Melanocyte of skin (primary cell): Measurements from ENCODE around the gene OR52L1. TPM values are rescaled to one million over a fixed set of nuclear protein-coding genes. Genes with fewer than 3 reads are reported as not detected.

Source experiments
- small RNA-seq, 2 donors: library from RNA; depleted of rRNA; stranded (forward); fragments of <200 nt; gene quantifications; one replicate each; pipeline ENCODE3, GENCODE V24; 2012
- total RNA-seq, 2 donors: library from RNA; depleted of rRNA; stranded (reverse); fragments of >200 nt; gene quantifications; 2 replicates each; pipeline ENCODE4 v1.2.3, GENCODE V29; 2012

Gene OR52L1
- not detected for total RNA-seq

GRCh38 chr11:5986885-5987284 is at the start of gene OR52L1:
TSS of gene OR52L1 (minus strand) at chr11:5986985. CDS start at chr11:5986930, 55 bp downstream.

GRCh38 chr11:6030708-6031405 is 44.1 kb upstream of the OR52L1 start, which contains the start of gene OR56A1:
TSS of gene OR56A1 (minus strand) at chr11:6030758. CDS start at chr11:6027692, 3,066 bp downstream.

GRCh38 chr11:6006846-6007245 is 20.1 kb upstream of the OR52L1 start, which contains the start of gene OR56A4:
TSS of gene OR56A4 (minus strand) at chr11:6006946. CDS start at chr11:6002992, 3,954 bp downstream.

GRCh38 chr11:5968394-5968793 is 18.4 kb downstream of the OR52L1 start, which contains the start of gene OR56A5:
TSS of gene OR56A5 (minus strand) at chr11:5968494. CDS start at chr11:5968494, 0 bp downstream.

GRCh38 chr11:5941951-5942350 is 44.8 kb downstream of the OR52L1 start, which contains the start of gene OR56A3:
TSS of gene OR56A3 (plus strand) at chr11:5942251. CDS start at chr11:5947347, 5,096 bp downstream.

Small RNA genes lying within 50 kb of the gene (small RNA-seq; reads per million reads assigned to genes)
- 0 reads per million in 2 donors for gene RNA5SP329

Other genes starting within 250 kb of the OR52L1 start
- not detected for gene OR52N4, start 232.7 kb downstream of the OR52L1 start, total RNA-seq
- not detected for gene OR52N5, start 203.6 kb downstream of the OR52L1 start, total RNA-seq
- not detected for gene OR52N1, start 195.7 kb downstream of the OR52L1 start, total RNA-seq
- gene OR52N2, start 178.1 kb downstream of the OR52L1 start, total RNA-seq: not detected
- under 1 TPM in 1 of 2 donors, not detected in 1; 0.69 TPM for gene OR52E6, start 145.1 kb downstream of the OR52L1 start, total RNA-seq
- gene OR52E8, start 129.3 kb downstream of the OR52L1 start, total RNA-seq: not detected
- not detected for gene OR52E4, start 106.4 kb downstream of the OR52L1 start, total RNA-seq
- gene OR52E5, start 93.8 kb downstream of the OR52L1 start, total RNA-seq: not detected
- not detected for gene OR56A3, start 44.7 kb downstream of the OR52L1 start, total RNA-seq
- not detected for gene OR56A5, start 18.5 kb downstream of the OR52L1 start, total RNA-seq
- gene OR56A4, start 20.0 kb upstream of the OR52L1 start, total RNA-seq: not detected
- gene OR56A1, start 43.8 kb upstream of the OR52L1 start, total RNA-seq: not detected
- not detected for gene OR56B4, start 120.7 kb upstream of the OR52L1 start, total RNA-seq
- gene OR52B2, start 183.3 kb upstream of the OR52L1 start, total RNA-seq: not detected
- not detected for gene OR52W1, start 212.2 kb upstream of the OR52L1 start, total RNA-seq
- gene C11orf42, start 218.6 kb upstream of the OR52L1 start, total RNA-seq: not detected
- 10 to 100 TPM; 14.7 to 21.3 TPM for gene FHIP1B, start 247.7 kb upstream of the OR52L1 start, total RNA-seq